ENCODE results near the gene IRF3.

- TF ChIP-seq SIN3A (IDR thresholded peaks at IDR 0.05; ENCODE audit: borderline replicate concordance, insufficient read depth, low read length) = no peak
- TF ChIP-seq TAF1 (IDR thresholded peaks at IDR 0.05; ENCODE audit: borderline replicate concordance, insufficient read depth, low read length) = no peak
These were observed 36.0 kb downstream of the IRF3 start for GRCh38 chr19:49629659-49630058.
